Measurements from ENCODE around the gene HBA1. TPM values are rescaled to one million over a fixed set of nuclear protein-coding genes. Genes with fewer than 3 reads are reported as not detected.

HBA1 gene
- total RNA-seq, 1 experiment from 2014 or later = 2.9 TPM

DNA sequence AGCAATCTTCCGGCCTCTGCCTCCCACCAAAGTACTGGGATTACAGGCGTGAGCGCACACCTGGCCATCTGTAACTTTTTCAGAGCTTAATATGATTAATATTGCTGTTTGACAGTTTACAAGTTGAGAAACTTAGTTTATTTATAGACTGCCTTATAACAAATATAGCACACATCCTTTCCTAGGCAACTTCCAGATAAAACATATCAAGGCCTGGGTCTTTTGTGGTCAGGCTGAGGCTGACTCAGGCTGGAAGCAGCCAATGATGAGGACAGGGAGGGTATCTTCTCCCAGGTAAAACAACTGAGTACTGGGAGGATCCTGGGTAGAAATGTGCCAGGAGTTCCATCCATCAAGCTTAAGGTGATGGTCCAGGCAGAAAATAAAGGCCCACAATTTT, 36.5 kb downstream of the HBA1 start:
- no TSS peak for BruUV-seq (replicated peaks)
- TF ChIP-seq CTCF (IDR thresholded peaks at IDR 0.05; ENCODE audit: unreplicated experiment) = no peak
- DNase-seq (ENCODE audit: unreplicated experiment) = no peak
- Mint-ChIP-seq H3K27ac (ENCODE audit: low read depth, unreplicated experiment) (no peak overlapping the region), H3K36me3 (ENCODE audit: insufficient read depth, unreplicated experiment) (peaks cover 92% of the 10 kb centered on the region), H3K9me3 (ENCODE audit: unreplicated experiment) (no peaks in the 10 kb centered on the region), H3K4me1 (ENCODE audit: insufficient read depth, unreplicated experiment) (no peaks in the 10 kb centered on the region), H3K27me3 (ENCODE audit: insufficient read depth, unreplicated experiment) (no peaks in the 10 kb centered on the region), H3K4me3 (ENCODE audit: unreplicated experiment) (no peak overlapping the region)
- intact Hi-C loops (cut with micrococcal nuclease) = no loop called here
- POLR2A ChIA-PET = interaction anchor here (0.6 to 1.9 kb wide), 4 partner anchors 12 to 22 kb away, joined by 3 to 8 read pairs (median 6); partner anchors contain the start of gene FAM234A
- CTCF ChIA-PET = interaction anchor here (0.6 to 1.3 kb wide), 3 partner anchors 22 to 149 kb away, joined by 3 to 4 read pairs (median 3); partner anchors contain the start of gene FAM234A

DNA sequence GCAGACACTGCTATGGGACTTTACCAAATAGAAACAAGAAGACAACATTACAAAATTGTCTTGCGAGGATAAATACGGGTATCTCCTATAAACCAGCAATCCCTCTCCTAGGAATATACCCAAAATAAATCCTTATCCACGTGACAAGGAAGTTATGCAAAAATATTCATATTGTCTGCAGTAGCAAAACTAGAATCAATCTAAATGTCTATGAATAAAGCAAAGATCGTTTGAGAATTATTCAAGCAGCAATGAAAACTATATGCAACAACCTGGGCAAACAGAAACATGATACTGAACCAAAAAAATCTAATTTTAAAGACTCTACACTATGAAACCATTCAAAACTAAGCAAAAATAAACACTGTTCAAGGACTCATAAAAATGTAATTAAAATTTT, 43.5 kb downstream of the HBA1 start:
- Mint-ChIP-seq H3K27me3 (ENCODE audit: insufficient read depth, unreplicated experiment) (no peaks in the 10 kb centered on the region), H3K4me3 (ENCODE audit: unreplicated experiment) (no peak overlapping the region), H3K9me3 (ENCODE audit: unreplicated experiment) (no peaks in the 10 kb centered on the region), H3K36me3 (ENCODE audit: insufficient read depth, unreplicated experiment) (peaks cover 92% of the 10 kb centered on the region), H3K27ac (ENCODE audit: low read depth, unreplicated experiment) (no peak overlapping the region), H3K4me1 (ENCODE audit: insufficient read depth, unreplicated experiment) (no peaks in the 10 kb centered on the region)
- POLR2A ChIA-PET = interaction anchor here (1.0 to 3.0 kb wide), 3 partner anchors 8 to 20 kb away, joined by 3 to 13 read pairs (median 6); partner anchors contain the start of genes FAM234A and LUC7L
- BruUV-seq (replicated peaks) = no TSS peak
- CTCF ChIA-PET = interaction anchor here (0.6 to 1.8 kb wide), 2 partner anchors 16 to 144 kb away, joined by 3 to 5 read pairs; no protein-coding TSS in a partner anchor
- DNase-seq (ENCODE audit: unreplicated experiment) = no peak
- intact Hi-C loops (cut with micrococcal nuclease) = no loop called here
- no peak for TF ChIP-seq CTCF (IDR thresholded peaks at IDR 0.05; ENCODE audit: unreplicated experiment)

Other genes starting within 250 kb of the HBA1 start
- gene POLR3K, start 123.1 kb upstream of the HBA1 start, total RNA-seq (2022) = 14.8 and 19.2 TPM in 2 replicates
- gene SNRNP25, start 122.9 kb upstream of the HBA1 start, total RNA-seq (2022) = 11.9 and 21.2 TPM in 2 replicates
- 26.3 and 30.0 TPM in 2 replicates for gene RHBDF1, start 104.0 kb upstream of the HBA1 start, total RNA-seq (2022)
- 62.8 and 66.1 TPM in 2 replicates for gene MPG, start 98.5 kb upstream of the HBA1 start, total RNA-seq (2022)
- gene NPRL3, start 38.0 kb upstream of the HBA1 start, total RNA-seq (2022) = 34.9 and 45.2 TPM in 2 replicates
- not detected in 2 replicates for gene HBZ, start 24.0 kb upstream of the HBA1 start, total RNA-seq (2022)
- not detected in 2 replicates for gene HBM, start 10.7 kb upstream of the HBA1 start, total RNA-seq (2022)
- gene HBA2, start 3.8 kb upstream of the HBA1 start, total RNA-seq (2022) = not detected in 2 replicates
- gene HBQ1, start 3.8 kb downstream of the HBA1 start, total RNA-seq (2022) = not detected in 2 replicates
- gene LUC7L, start 52.8 kb downstream of the HBA1 start, total RNA-seq (2022) = 58.9 and 74.1 TPM in 2 replicates
- gene FAM234A, start 58.1 kb downstream of the HBA1 start, total RNA-seq (2022) = 61.2 and 67.3 TPM in 2 replicates
- gene RGS11, start 99.3 kb downstream of the HBA1 start, total RNA-seq (2022) = 1.7 and 3.6 TPM in 2 replicates
- not detected in 2 replicates for gene ARHGDIG, start 103.9 kb downstream of the HBA1 start, total RNA-seq (2022)
- 0.56 TPM in 1 of 2 replicates, not detected in the other for gene PDIA2, start 106.5 kb downstream of the HBA1 start, total RNA-seq (2022)
- gene AXIN1, start 176.0 kb downstream of the HBA1 start, total RNA-seq (2022) = 37.0 and 43.7 TPM in 2 replicates
- gene MRPL28, start 193.9 kb downstream of the HBA1 start, total RNA-seq (2022) = 105 and 121 TPM in 2 replicates
- gene PGAP6, start 205.3 kb downstream of the HBA1 start, total RNA-seq (2022) = 18.3 and 23.9 TPM in 2 replicates
- 71.9 and 76.8 TPM in 2 replicates for gene NME4, start 220.5 kb downstream of the HBA1 start, total RNA-seq (2022)
- 29.0 and 37.2 TPM in 2 replicates for gene DECR2, start 225.2 kb downstream of the HBA1 start, total RNA-seq (2022)
- gene RAB11FIP3, start 249.0 kb downstream of the HBA1 start, total RNA-seq (2022) = 37.5 and 40.6 TPM in 2 replicates